NCI-H510A treated with DMSO at 0.1 percent for 48 hours (cell line): Measurements from ENCODE around the gene DDX10.

Experiments
- DNase-seq: peaks from one replicate; lab custom pipeline; 2025; lab: John Stamatoyannopoulos, UW

DDX10 gene

GRCh38 chr11:108654994-108655631 lies 9.8 kb upstream of the DDX10 start:
- DNase-seq: peak; percentile 46

- no peak for DNase-seq
Observed at GRCh38 chr11:108662700-108663099, 2.2 kb upstream of the DDX10 start.

DNA sequence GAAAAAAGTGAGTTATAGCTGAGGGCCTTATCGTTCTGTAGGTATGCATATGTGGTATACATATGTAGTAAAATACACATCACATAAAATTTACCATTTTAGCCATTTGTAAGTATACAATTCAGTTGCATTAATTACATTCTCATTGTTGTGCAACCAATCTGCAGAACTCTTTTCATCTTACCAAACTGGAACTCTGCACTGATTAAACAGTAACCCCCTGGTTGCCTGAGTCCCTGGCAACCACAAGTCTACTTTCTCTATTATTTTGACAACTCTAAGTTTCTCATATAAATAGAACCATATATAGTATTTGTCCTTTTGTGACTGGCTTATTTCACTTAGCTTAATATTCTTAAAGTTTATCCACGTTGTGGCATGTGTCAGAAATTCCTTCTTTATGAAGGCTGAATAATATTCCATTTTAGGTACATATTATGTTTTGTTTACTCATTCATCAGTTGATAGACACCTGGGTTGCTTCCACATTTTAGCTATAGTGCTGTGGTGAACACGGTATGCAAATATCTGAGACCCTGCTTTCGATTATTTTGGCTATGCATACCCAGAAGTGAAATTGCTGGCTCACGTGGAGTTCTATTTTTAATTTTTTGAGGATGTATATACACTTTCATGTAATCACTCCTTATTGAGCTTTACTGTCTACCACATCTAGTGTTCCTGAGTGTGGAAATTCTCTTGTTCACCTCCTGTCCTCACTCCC lies 1.6 kb upstream of the DDX10 start:
- DNase-seq: no peak

GRCh38 chr11:108666373-108666772 lies 1.5 kb downstream of the DDX10 start:
- DNase-seq: no peak

DNA sequence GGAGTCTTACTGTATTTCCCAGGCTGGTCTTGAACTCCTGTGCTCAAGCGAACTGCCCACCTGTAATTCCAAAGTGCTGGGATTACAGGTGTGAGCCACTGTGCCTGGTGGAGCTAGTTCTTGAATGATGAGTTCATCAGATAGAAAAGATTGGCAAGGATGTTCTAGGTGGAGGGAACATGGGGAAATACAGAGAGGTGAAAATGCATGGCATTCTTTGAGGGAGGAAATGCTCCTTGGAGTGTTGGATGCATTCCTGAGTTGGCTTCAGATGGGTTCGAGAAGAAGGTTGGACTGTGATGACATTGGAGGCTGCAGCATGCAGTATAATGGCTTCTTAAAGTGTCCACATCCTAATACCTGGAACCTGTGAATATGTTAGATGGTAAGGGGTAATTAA lies 4.4 kb downstream of the DDX10 start:
- DNase-seq: no peak

GRCh38 chr11:108669711-108670110 lies 4.8 kb downstream of the DDX10 start:
- DNase-seq: no peak

DNA sequence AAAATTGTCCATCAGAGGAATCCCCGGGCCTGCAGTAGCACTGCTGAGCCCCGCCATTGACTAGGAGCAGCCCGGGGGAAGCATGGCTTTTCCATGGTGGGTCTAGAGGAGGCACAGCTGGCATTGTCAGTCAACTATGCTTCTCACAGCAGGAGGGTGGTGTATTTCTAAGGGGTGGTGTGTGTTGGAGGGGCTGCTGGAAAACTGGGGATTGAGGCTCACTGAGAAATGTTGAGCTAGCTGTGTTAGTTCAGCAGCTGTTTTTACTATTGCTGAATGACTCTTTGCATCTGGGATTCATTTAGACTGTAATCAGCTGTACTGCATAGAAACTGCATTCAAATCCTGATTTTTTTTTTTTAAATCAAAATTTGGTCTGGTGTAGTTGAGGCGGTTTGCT lies 5.6 kb downstream of the DDX10 start:
- no peak for DNase-seq

DNA sequence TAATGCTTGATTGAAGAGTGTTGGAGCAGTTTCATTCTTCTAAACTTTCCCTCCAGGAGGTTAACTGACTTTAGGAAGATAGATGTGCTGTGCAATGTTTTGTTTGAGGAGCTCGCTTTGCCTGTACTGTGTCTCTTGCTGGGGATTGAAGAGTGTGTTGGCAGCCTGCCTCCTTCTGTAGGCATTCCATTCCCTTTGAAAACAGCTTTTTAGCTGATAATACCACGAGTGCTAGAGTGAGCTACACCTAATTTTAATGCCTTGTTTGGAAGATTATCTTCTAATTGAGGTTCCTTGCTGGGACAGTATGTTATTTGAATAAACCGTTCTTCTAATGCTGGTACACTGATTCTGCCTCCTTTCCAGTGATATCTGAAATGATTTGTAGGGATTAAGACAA lies 7.2 kb downstream of the DDX10 start:
- no peak for DNase-seq

GRCh38 chr11:108672786-108673185 lies 7.9 kb downstream of the DDX10 start:
- no peak for DNase-seq

DNA sequence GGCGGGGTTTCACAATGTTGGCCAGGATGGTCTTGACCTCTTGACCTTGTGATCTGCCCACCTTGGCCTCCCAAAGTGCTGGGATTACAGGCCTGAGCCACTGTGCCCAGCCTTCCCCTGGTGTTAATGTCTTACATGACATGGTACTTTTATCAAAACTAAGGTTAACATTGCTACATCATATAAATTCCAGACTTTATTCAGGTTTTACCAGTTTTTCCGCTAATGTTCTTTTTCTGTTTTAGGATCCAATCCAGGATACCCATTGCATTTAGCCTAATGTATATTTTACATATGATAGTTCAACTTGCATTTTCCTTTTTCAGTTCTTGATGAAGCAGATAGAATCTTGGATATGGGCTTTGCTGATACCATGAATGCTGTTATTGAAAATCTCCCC lies 14.2 kb downstream of the DDX10 start:
- DNase-seq: no peak

GRCh38 chr11:108680271-108680670 lies 15.4 kb downstream of the DDX10 start:
- no peak for DNase-seq

- DNase-seq: no peak
Observed at GRCh38 chr11:108685419-108686130, 20.7 kb downstream of the DDX10 start.

GRCh38 chr11:108693852-108694251 lies 29.0 kb downstream of the DDX10 start:
- no peak for DNase-seq

- DNase-seq: no peak
Observed at GRCh38 chr11:108694846-108695245, 30.0 kb downstream of the DDX10 start.

DNA sequence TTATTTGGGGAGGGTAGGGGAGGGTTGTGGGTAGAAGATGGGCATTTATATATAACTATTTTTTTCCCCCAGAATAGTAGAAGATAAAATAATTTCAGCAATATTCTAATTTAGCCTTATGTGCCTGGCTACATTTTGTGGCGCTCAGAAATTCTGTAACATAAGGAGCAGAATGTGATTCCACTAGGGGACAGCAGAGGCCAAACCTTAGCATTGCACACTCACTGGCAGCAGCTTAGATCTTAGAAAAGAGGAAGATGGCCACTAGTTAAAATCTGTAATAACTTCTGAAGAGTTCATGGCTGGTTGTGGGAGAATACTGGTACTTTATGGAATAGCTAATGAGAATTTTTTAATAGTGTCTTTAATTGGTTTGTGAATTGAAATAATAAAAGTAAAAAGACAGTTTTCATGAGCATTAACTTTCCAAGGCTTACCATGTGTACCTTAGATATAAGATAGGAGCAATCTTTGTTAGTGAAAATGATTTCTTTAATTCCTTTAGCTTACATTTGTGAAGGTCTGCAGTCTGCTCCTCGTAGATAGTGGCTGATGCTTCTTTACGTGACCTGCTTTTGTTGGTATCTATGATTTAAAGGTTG lies 33.1 kb downstream of the DDX10 start:
- peak; percentile 63 for DNase-seq

- peak; percentile 48 for DNase-seq
Observed at GRCh38 chr11:108698844-108699642, 34.2 kb downstream of the DDX10 start.

- DNase-seq: no peak
Observed at GRCh38 chr11:108703916-108704315, 39.0 kb downstream of the DDX10 start.

GRCh38 chr11:108705061-108705460 lies 40.2 kb downstream of the DDX10 start:
- no peak for DNase-seq

DNA sequence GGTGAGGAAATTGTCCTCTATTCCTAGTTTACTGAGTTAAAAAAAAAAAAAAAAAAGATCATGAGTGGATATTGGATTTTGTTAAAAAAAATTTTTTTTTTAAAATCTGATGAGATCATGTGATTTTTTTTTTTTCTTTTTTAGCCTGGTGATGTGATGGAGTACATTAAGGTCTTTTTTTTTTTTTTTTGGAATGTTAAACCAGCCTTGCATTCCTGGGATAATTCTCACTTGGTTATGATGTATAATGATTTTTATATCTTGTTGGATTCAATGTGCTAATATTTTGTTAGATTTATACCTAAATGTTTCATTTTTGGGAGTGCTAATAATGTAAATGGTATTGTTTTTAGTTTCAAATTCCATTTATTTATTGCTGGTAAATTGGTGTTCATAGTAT lies 43.3 kb downstream of the DDX10 start:
- DNase-seq: no peak

DNA sequence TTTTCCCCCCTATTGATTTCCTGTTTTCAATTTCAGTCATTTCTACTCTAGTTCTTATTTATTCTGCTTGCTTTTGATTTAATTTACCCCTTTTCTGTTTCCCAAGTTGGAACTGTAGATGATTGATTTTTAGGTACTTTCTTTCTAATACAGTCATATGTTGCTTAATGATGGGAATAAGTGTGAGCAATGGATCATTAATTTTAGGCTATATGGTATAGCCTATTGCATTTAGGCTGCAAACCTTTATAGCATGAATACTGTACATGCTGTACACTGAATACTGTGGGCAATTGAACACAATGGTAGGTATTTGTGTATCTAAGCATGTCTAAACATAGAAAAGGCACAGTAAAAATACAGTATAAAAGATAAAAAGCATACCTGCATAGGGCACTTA lies 44.9 kb downstream of the DDX10 start:
- DNase-seq: no peak

DNA sequence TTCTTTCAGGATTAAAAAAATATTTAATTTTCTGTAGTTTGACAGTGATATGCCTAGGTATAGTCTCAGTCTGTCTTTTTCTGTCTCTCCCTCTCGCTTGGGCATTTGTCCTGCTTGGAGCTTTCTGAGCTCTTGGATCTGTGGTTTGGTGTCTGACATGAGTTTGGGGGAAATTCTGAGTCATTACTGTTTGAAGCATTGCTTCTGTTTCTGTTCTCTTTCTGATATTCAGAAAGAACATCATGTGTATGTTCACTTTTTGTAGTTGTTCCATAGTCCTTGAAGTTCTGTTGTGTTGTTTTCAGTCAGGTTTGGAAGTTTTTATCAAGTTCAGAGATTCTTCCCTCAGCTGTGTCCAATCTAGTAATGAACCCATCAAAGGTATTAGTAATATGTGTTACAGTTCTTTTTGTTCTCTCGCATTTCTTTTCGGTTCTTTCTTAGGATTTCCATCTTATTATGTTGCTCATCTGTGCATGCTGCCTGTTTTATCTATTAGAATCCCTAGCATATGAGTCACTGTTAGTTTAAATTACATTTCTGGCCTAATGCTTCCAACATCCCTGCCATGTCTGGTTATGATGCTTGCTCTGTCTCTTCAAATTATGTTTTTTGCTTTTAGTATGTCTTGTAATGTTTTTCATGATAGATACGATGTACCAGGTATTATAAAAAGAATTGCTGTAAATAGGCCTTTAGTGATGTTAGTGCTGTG lies 48.4 kb downstream of the DDX10 start:
- DNase-seq: no peak
